Adrenal gland (tissue), 12 donors: Measurements from ENCODE around the gene RAB6A. TPM values are rescaled to one million over a fixed set of nuclear protein-coding genes. Genes with fewer than 3 reads are reported as not detected.

ENCODE experiments used
- DNase-seq, 7 donors: peaks; one replicate each; pipeline ENCODE4 v3.0.0-alpha.2; 2019 to 2020
- H3K27ac ChIP-seq, 5 donors: fragments of 200-600 bp; sonication (generic) in 4 of 5; 1 replicate in 3 of 5; 2 replicates in 2 of 5; pipeline versions ENCODE4 v1.5.1 to v1.8.0; 2016 to 2020; ENCODE audit warnings: mild to moderate bottlenecking in 1 of 5
- H3K27me3 ChIP-seq: fragments of 200-600 bp; 2 replicates; pipeline ENCODE4 v1.8.0; 2021
- H3K36me3 ChIP-seq, 2 donors: fragments of 200-600 bp; replicated peaks in 1 of 2; 1 replicate in 1 of 2; 2 replicates in 1 of 2; pipeline versions ENCODE4 v1.5.1 to v1.8.0; 2018 to 2022
- H3K4me1 ChIP-seq, 2 donors: fragments of 200-600 bp; replicated peaks in 1 of 2; 1 replicate in 1 of 2; 2 replicates in 1 of 2; pipeline versions ENCODE4 v1.5.1 to v1.8.0; 2018 to 2021
- H3K4me3 ChIP-seq, 4 donors: fragments of 200-600 bp; sonication (generic) in 3 of 4; one replicate each; pipeline ENCODE4 v1.5.1; 2016 to 2018
- H3K9me3 ChIP-seq, 3 donors: fragments of 200-600 bp; sonication (generic) in 1 of 3; replicated peaks in 1 of 3; 1 replicate in 2 of 3; 2 replicates in 1 of 3; pipeline versions ENCODE4 v1.5.1 to v1.8.0; 2016 to 2021
- CTCF ChIP-seq, 6 experiments: fragments of 450-650 bp in 4 of 6; fragments of 200-600 bp in 2 of 6; sonication (generic) in 1 of 6; IDR thresholded peaks; 1 replicate in 5 of 6; 2 replicates in 1 of 6; pipeline versions ENCODE4 v1.5.1 to v1.8.0; 2016 to 2021; ENCODE audit warnings: antibody characterized with exemption in 6 of 6, mild to moderate bottlenecking in 2 of 6, moderate library complexity in 1 of 6
- POLR2A ChIP-seq, 2 donors: fragments of 450-650 bp; IDR thresholded peaks; one replicate each; pipeline ENCODE4 v1.6.1; 2017; ENCODE audit warnings: antibody characterized with exemption in 2 of 2, mild to moderate bottlenecking in 2 of 2, moderate library complexity in 1 of 2
- WGBS, 4 donors: extraction: QIAGEN DNeasy Blood & Tissue Kit in 2 of 4; methylation state at CpG; one replicate each; pipeline versions ENCODE4 v1.1.5 to v1.1.7; 2013 to 2017; 5-methylcytosine and 5-hydroxymethylcytosine counted together
- intact Hi-C, 2 donors: fragments of 100-400 bp; cut with DNase I; formaldehyde crosslinking; loops; one replicate each; pipeline versions ENCODE4 v1.14.1 to v1.15.0; 2022 to 2023
- polyA plus RNA-seq, 3 donors: library from polyadenylated mRNA; stranded (reverse); fragments of 200-250 nt in 2 of 3; fragments of 350-450 nt in 1 of 3; fragmentation: Illumina TruSeq in 1 of 3; extraction: RNeasy Lipid Tissue Mini Kit (QIAGEN cat#74804) in 1 of 3; gene quantifications; one replicate each; pipeline ENCODE4 v1.2.3, GENCODE V29; 2013 to 2014
- total RNA-seq, 9 donors: library from RNA; depleted of rRNA in 4 of 9; stranded (reverse); fragments of >200 nt in 4 of 9; fragments of 120-200 nt in 1 of 9; fragmentation: NEBNext Ultra II Directional in 1 of 9; extraction: Animal tissue kit (Norgen Biotek cat#: 25700) in 1 of 9; gene quantifications; one replicate each; pipeline versions ENCODE4 v1.1.0 to v1.2.4, GENCODE V29; 2013 to 2023
- donor health status: healthy with polysubstance abuse.
- donor health status: Bipolar disorder and iron deficiency.
- donor health status: DM: yes; HTN: yes; CAD: no.
- donor health status: DM: no; HTN: no; CAD: no.
- donor health status: DM: no; HTN: no; CAD: no.
- donor health status: DM: yes; HTN: yes; CAD: no.

The RAB6A gene
- total and polyA plus RNA-seq, 12 donors = 27.8 to 283 (median 131) TPM

- Histone ChIP-seq H3K4me3 (no peak overlapping the region), H3K27me3 (no peaks in the 10 kb centered on the region), H3K9me3 (no peaks in the 10 kb centered on the region), H3K36me3 (no peaks in the 10 kb centered on the region), H3K27ac (no peak overlapping the region), H3K4me1 (peaks cover 19 to 42% of the 10 kb centered on the region in 2 donors)
- no peak for DNase-seq
- 95 to 98% (median 96%) methylated on average over 7 of the region's 7 CpGs for WGBS, 4 donors
- TF ChIP-seq POLR2A (IDR thresholded peaks at IDR 0.05) (no peak), CTCF (IDR thresholded peaks at IDR 0.05) (no peak)
- intact Hi-C loops = no loop called here
Measured at GRCh38 chr11:73749118-73749517, 11.8 kb downstream of the RAB6A start.

- Histone ChIP-seq H3K9me3 (no peaks in the 10 kb centered on the region), H3K36me3 (no peaks in the 10 kb centered on the region), H3K27me3 (no peaks in the 10 kb centered on the region), H3K4me1 (peaks cover 17 to 36% of the 10 kb centered on the region in 2 donors), H3K4me3 (no peak overlapping the region), H3K27ac (peak overlapping the region in 1 of 5 donors; percentile 1)
- DNase-seq = no peak
- 63 to 66% (median 64%) methylated on average over 5 of the region's 5 CpGs for WGBS, 4 donors
- intact Hi-C loops = no loop called here
- TF ChIP-seq POLR2A (IDR thresholded peaks at IDR 0.05) (no peak), CTCF (IDR thresholded peaks at IDR 0.05) (no peak)
Measured at GRCh38 chr11:73748300-73748699, 12.6 kb downstream of the RAB6A start.

GRCh38 chr11:73747762-73748161 lies 13.1 kb downstream of the RAB6A start:
- Histone ChIP-seq H3K27ac (peak overlapping the region in 1 of 5 donors; percentile 1), H3K4me3 (no peak overlapping the region), H3K27me3 (no peaks in the 10 kb centered on the region), H3K36me3 (no peaks in the 10 kb centered on the region), H3K4me1 (peaks cover 15 to 32% of the 10 kb centered on the region in 2 donors), H3K9me3 (no peaks in the 10 kb centered on the region)
- TF ChIP-seq CTCF (IDR thresholded peaks at IDR 0.05) (no peak), POLR2A (IDR thresholded peaks at IDR 0.05) (no peak)
- intact Hi-C loops = no loop called here
- 35 to 51% (median 43%) methylated on average over 3 of the region's 3 CpGs for WGBS, 4 donors
- no peak for DNase-seq

GRCh38 chr11:73746701-73747100 lies 14.2 kb downstream of the RAB6A start:
- peaks cover 7 to 22% of the 10 kb centered on the region in 2 donors for H3K4me1 ChIP-seq
- H3K36me3 ChIP-seq = no peaks in the 10 kb centered on the region
- TF ChIP-seq POLR2A (IDR thresholded peaks at IDR 0.05) = no peak
- TF ChIP-seq CTCF (IDR thresholded peaks at IDR 0.05) = no peak
- H3K27me3 ChIP-seq = no peaks in the 10 kb centered on the region
- intact Hi-C loops = no loop called here
- H3K9me3 ChIP-seq = no peaks in the 10 kb centered on the region
- WGBS, 4 donors = 91 to 99% (median 97%) methylated on average over 13 of the region's 13 CpGs
- DNase-seq = no peak
- H3K4me3 ChIP-seq = no peak overlapping the region
- H3K27ac ChIP-seq = no peak overlapping the region
